Amniotic epithelial cell (primary cell): ENCODE results near the gene SPATA45.
"Not testable (repeated sequence)": the region's sequence is repeated elsewhere in the genome, so short reads cannot be mapped to it uniquely, and the experiment has no call there.

Experiments
- DNase-seq: peaks from one replicate; pipeline ENCODE4 v3.0.0-alpha.2; 2010; ENCODE audit warnings: low read depth

SPATA45 gene

DNA sequence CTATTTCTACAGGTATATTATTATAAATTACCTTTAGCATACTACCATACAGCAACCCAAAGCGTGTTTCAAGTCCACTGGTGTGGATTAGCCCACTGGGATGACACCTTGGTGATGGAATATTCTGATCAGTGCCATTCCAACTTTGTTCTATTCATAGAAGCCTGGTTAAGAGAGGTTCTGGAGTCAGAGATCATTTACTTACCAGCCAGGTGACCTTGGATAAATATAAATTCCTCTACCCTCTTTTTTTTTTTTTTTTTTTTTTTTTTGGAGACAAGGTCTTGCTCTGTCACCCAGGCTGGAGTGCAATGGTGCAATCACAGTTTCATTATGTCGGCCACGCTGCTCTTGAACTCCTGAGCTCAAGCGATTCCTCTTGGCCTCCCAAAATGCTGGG is at the start of gene SPATA45:
Gene SPATA45 (minus strand): TSS at position 101 of the 400 bp plus-strand sequence. CDS start 11,500 bp downstream, outside the sequence.
- DNase-seq: no peak

DNA sequence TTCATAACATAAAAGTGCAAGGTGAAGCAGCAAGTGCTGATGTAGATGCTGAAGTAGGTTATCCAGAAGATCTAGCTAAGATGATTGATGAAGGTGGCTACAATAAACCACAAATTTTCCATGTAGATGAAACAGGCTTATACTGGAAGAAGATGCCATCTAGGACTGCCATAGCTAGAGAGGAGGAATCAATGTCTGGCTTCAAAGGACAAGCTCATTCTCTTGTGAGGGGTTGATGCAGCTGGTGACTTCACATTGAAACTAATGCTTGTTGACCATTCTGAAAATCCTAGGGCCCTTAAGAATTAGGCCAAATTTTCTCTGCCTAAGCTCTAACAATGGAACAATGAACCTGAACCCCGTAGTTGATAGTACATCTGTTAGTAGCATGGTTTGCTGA is 44.7 kb upstream of the SPATA45 start:
- no peak for DNase-seq

DNA sequence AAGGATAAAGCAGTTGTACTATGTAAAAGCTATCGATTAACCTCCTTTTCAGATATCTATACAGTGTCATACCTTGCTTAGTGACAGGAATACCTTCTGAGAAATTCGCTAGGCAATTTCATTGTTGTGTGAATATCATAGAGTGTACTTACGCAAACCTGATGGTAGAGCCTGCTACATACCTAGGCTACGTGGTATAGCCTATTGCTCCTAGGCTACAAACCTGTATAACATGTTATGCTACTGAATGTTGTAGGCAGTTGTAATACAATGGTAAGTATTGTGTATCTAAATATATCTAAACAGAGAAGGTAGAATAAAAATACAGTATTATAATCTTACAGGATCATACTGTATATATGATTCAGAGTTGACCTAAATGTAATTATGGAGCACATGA is 37.1 kb upstream of the SPATA45 start:
- DNase-seq: no peak

DNA sequence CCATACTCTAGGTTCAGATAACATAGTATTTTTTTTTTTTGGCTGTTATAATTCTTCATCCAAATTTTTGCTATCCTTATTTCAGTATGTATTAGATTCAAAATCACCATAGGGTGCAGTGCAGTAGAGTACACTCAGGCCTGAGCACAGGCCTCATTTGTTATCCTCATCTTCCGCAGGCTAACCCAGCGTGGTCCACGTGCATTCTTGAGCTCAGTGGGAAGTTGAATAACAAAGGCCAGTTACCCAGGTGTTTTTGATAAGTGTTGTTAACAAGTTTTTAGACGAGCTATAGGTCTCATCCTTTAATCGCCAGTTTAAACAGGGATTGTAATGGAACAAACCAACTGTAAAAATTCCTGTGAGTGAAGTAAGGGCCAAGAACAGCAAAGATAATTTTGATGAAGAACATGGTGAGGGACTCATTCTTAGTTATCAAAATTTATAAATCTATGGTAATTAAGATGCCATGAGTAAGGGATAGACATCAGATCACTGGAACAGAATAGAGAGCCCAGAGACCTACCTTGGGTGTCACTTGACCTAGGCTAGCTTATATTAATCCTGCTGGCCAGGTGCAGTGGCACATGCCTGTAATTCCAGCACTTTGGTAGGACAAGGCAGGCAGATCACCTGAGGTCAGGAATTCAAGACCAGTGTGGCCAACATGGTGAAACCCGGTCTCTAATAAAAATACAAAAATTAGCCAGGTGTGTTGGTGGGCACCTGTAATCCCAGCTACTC is 32.7 kb upstream of the SPATA45 start:
- DNase-seq: no peak

DNA sequence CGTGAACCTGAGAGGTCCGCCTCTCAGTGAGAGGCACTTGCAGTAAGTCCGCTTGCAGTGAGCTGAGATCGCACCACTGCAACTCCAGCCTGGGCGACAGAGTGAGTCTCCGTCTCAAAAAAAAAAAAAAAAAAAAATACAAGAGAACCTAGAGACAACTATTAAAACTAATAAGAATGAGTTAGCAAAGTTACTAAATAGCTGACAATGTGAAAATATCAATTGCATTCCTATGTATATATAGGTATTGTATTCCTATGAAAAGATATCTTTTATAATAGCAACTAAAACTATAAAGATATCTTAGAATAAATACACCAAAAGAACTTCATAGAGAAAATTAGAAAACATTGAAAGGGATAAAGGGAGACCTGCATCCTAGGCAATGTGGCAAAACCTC is 31.0 kb upstream of the SPATA45 start:
- DNase-seq: no peak

DNA sequence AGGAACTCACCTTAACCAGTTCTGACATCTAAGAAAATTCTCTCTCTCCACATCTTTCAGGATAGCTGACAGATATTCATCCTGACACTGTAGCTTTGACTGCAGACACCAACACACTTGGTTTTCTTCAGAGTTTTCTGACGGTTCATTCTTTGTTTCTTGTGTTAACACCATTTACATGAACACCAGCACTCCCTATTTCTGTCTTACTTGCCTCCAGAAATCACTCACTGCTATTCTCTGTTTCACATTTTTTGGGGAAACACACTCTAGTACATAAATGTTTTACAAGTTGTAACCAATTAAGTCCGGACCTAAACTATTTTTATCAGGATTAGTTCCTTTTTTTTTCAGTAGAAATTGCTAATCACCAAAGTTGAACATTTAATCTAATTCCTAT is 26.1 kb upstream of the SPATA45 start:
- DNase-seq: no peak

DNA sequence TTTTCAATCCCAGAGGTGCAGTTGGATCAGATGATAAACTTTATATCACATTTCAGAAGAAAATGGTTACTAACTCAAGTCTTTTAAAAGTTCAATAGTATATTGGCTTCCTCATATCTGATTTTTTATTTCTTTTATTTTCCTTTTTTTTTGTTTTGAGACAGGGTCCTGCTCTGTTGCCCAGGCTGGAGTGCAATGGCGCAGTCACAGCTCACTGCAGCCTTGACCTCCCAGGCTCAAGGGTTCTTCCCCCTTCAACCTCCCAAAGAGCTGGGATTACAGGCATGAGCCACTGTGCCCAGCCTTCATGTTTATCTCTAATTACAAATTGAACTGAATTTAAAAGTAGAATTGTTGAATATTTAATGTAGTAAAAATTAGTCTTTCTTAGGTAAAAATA is 24.5 kb upstream of the SPATA45 start:
- no peak for DNase-seq

DNA sequence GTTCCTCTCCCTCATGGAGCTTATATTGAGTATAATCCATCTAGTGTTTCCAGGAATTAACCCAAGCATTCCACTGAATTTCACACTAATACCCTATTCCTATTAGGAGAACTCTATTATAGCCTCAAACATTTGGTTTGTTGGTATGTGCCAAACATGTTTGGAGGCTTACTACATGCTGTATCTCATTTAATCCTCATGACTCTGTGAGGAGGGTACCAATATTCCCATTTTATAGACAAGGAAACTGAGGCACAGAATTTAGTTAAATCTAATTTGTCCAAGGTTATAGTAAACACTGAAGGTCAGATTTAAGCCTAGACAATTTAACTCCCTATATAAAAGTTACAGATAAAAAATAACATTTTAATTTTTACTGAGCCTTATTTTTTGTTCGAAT is 19.7 kb upstream of the SPATA45 start:
- no peak for DNase-seq

DNA sequence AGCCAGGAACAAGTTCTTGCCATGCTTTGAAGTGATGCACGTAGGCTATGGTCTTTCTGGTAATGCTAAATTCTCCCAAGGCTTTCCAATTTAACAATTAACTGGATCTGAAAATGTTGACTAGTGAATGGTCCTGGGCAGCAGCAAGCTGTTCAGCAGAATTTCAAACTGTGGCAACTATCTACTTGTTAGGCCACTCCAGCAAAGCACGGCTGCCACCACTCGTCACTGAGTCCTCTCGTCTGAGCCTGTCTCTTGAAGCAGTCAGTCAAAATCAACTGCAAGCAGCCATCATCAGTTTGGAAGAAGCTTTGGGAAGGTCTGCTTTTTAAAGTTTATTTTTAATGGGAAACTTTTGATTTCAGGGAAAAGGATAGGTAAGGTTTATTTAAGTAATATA is 16.8 kb upstream of the SPATA45 start:
- no peak for DNase-seq

DNA sequence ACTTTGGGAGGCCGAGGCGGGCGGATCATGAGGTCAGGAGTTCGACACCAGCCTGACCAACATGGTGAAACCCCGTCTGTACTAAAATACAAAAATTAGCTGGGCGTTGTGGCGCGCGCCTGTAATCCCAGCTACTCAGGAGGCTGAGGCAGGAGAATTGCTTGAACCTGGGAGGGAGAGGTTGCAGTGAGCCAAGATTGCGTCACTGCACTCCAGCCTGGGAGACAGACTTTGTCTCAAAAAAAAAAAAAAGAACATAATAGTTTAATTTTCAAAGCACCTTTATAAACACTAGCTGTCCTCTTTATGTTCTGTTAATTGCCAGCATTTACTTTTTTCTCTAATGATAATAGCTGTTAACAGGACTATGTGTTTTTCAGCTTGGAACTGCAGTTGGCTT is 15.9 kb upstream of the SPATA45 start:
- DNase-seq: not testable (repeated sequence)

DNA sequence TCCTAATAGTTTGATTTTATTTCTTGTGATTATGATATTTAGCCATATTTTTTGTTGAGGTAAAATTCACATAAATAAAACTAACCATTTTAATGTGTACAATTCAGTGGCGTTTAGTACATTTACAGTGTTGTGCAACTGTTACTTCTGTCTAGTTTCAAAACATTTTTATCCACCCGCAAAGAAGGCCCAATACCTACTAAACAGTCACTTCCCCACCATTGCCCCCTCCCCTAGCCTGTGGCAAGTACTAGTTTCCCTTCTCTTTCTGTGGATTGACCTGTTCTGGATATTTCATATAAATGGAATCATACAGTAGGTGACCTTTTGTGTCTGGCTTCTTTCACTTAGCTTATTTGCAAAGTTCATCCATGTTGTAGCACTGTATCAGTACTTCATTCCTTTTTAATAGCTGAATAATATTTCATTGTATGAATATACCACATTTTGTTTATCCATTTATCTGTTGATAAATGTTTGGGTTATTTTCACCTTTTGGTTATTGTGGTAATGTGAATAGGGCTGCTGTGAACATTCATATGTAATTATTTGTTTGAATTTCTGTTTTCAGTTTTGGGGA is 14.8 kb upstream of the SPATA45 start:
- DNase-seq: no peak

DNA sequence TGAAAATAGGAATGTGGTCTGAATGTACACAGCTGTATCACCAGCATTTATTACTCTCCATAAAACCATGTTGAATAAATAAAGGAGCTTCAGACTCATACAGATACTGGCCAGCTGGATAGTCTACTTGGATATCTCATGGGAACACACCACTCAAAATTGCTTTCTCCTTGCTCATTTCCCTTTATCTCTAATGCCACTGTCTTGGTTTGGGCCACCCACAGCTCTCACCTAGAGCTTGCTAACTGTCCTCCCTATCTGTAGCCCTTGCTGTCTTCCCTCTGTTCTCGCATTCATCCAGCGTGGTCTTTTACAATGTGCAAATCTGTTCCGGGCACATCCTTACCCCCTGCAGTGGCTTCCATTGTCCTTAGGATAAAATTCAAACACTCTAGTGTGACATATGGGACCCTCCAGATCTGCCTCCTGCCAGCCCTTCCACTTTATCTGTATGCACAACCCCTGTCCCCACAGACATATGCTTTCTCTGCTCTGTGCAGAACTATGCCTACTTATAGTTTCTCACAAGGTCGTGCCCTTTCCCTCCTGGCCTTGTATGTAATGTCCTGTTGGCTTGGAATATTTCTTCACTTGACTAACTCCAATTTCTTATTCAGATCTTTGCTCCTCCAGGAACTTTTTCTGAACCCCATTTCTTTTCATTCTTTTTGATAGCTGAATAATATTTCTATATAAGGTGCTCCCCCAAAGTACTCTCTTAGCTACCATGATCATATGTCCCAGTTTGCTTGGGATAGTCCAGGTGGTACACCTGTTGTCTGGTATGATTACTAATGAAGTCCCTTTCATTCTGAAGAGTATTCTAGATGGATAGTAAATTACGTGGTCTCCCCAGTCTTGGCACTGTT is 13.5 kb upstream of the SPATA45 start:
- DNase-seq: peak; percentile 36

DNA sequence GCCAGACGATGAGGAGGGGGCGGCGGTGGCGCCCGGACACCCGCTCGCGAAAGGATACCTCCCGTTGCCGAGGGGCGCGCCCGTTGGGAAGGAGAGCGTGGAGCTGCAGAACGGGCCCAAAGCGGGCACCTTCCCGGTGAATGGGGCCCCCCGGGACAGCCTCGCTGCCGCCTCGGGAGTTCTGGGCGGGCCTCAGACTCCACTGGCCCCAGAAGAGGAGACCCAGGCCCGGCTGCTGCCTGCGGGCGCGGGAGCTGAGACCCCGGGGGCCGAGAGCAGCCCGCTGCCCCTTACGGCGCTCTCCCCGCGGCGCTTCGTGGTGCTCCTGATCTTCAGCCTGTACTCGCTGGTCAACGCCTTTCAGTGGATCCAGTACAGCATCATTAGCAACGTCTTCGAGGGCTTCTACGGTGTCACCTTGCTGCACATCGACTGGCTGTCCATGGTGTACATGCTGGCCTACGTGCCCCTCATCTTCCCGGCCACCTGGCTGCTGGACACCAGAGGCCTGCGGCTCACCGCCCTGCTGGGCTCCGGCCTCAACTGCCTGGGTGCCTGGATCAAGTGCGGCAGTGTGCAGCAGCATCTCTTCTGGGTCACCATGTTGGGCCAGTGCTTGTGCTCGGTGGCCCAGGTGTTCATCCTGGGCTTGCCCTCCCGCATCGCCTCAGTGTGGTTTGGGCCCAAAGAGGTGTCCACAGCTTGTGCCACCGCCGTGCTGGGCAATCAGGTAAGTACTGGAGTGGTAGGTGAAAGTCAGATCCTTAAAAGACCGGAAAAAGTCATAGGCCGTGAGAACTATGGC is 11.2 kb upstream of the SPATA45 start:
- DNase-seq: peak; percentile 23

DNA sequence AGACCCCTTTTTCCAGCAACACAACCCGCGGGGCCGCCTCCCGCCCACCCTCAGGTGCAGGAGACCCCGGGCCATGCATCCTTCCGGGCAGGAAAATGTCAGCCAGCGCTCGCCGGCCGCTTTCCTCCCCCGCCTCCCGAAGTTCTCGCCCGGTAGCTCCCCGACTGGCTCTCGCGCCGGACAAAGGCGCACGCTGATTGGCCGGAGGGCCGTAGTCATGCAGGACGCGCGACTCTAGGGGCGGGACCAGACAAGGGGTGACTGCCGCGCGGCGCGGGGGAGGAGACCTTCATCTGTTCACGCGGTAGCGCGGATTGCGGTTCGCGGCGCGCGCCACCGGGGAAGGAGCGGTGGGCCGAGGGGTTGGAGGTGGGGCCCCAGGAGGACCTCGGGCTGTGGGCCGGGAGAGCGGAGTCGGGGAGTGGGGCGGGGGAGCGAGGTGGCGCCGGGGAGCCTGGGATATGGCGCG is 10.6 kb upstream of the SPATA45 start, which contains the start of gene FLVCR1:
Gene FLVCR1 (plus strand): TSS at position 284 of the 469 bp plus-strand sequence. CDS start 178 bp downstream, at position 462.
- peak; percentile 93 for DNase-seq

DNA sequence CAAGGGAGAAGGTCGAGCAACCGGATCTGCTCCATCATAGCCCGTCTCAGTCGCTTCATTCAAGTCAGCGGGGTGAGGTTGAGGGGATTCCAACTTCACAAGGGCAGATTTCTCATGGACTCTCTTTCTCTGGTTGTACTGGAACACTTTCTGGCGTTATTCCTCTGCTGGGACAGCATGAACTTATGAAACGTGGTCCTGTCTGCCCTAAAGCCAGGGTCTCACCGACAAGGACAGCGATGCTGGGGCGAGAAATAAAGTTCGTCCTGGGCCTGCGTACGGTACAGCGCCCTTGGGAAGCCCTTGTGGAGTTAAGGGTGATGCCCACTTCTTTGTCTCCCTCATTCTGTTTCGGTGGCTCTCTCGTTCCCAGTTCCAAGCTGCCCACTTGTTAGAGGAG is 9.3 kb upstream of the SPATA45 start:
- no peak for DNase-seq

DNA sequence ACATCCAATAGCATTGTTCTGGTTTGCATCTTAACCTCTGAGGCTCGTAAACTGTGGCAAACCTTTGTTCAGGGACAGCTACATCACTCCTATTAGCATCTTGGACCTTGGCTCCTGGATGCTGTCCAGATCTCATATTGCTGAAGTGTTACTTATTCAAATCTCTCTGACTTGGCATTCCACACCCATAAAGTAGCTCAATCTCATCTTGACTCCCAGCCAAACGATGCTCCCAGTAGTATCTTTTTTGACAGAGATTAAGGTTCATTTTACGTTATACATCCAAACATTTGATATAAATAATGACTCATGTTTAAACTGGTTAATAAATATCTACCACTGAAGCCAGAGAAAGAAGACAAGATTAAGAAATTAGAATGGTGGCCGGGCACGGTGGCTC is 6.2 kb upstream of the SPATA45 start:
- no peak for DNase-seq

DNA sequence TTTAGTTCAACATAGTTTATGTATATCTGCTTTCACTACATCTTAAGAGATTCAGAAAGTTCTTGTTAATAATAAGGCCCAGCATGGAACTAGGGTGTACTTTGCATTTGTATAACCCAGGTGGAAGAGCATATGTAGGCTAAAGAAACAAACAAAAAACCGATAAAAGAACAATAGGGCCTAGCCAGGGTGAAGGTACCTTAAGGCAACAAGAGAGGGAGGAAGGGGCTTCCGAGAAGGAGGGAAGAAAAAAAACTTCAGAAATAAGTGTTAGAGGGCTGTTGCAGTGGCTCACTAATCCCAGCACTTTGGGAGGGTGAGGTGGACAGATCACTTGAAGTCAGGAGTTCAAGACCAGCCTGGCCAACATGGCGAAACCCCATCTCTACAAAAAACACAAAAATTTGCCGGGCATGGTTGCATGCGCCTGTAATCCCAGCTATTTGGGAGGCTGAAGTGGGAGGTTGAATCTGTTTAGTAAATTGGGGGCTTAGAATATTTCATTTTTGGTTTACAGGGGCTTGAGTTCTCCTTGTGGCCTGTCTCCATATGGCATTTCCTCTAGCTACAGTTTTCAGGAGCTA is 4.7 kb upstream of the SPATA45 start:
- DNase-seq: no peak

DNA sequence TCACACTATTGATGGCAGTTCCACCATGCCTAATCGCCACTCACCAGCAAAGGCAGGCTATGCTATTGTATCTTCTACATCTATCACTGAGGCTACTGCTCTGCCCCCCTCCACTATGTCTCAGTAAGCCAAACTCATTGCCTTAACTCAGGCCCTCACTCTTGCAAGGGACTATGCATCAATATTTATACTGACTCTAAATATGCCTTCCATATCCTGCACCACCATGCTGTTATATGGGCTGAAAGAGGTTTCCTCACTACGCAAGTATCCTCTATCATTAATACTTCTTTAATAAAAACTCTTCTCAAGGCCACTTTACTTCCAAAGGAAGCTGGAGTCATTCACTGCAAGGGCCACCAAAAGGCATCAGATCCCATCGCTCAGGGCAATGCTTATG is 2.9 kb downstream of the SPATA45 start:
- not testable (repeated sequence) for DNase-seq

DNA sequence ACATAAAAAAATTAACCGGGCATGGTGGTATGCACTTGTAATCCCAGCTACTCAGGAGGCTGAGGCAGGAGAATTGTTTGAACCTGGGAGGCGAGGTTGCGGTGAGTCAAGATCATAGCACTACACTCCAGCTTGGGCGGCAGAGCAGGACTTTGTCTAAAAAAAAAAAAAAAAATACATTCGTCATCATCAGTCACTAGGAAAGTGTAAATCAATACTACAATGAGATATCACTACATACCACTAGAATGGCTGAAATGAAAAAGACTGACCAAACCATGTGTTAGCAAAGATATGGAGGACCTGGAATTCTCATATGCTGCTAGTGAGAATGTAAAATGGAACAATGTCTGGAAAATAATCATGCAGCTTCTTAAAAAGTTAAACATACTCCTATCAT is 9.3 kb downstream of the SPATA45 start:
- no peak for DNase-seq

DNA sequence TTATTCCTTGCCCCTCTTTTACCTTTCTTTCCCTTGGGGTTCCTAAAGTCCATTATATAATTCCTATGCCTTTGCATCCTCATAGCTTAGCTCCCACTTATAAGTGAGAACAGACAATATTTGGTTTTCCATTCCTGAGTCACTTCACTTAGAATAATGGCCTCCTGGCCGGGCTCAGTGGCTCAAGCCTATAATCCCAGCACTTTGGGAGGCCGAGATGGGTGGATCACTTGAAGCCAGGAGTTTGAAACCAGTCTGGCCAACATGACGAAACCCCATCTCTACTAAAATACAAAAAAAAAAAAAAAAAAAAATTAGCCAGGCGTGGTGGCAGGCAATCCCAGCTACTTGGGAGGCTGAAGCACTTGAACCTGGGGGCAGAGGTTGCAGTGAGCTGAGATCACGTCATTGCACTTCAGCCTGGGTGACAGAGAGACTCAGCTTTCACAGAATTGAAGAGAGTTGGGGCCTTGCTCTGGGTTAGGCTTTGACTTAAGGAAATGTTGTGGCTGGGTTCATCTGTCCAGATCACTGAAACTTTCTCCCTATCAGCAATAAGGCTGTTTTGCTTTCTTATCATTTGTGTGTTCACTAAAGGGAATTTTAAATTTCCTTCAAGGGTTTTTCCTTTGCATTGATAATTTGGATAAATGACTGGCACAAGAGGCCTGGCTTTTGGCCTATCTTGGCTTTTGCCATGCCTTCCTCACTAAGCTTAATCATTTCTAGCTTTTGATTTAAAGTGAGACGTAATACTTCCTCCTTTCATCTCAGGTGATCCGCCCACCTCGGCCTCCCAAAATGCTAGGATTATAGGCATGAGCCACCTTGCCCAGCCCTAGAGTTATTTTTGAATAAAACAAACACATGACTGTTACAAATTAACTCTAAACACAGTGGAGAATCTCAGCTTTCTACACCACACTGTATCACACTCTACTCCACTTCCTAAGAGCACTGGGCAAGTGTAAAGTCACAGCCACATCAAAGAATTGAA is 13.9 kb downstream of the SPATA45 start:
- not testable (repeated sequence) for DNase-seq
